GM12872 (cell line): Measurements from ENCODE around the gene LSR.

Experiments
- CTCF ChIP-seq: IDR thresholded peaks from 3 replicates; pipeline ENCODE4 v1.5.1; 2011; ENCODE audit warnings: low read depth, mild to moderate bottlenecking, low read length, moderate library complexity; ENCODE audit not compliant: insufficient read depth

The LSR gene

GRCh38 chr19:35298561-35298972 is 49.8 kb downstream of the LSR start:
- no peak for TF ChIP-seq CTCF

DNA sequence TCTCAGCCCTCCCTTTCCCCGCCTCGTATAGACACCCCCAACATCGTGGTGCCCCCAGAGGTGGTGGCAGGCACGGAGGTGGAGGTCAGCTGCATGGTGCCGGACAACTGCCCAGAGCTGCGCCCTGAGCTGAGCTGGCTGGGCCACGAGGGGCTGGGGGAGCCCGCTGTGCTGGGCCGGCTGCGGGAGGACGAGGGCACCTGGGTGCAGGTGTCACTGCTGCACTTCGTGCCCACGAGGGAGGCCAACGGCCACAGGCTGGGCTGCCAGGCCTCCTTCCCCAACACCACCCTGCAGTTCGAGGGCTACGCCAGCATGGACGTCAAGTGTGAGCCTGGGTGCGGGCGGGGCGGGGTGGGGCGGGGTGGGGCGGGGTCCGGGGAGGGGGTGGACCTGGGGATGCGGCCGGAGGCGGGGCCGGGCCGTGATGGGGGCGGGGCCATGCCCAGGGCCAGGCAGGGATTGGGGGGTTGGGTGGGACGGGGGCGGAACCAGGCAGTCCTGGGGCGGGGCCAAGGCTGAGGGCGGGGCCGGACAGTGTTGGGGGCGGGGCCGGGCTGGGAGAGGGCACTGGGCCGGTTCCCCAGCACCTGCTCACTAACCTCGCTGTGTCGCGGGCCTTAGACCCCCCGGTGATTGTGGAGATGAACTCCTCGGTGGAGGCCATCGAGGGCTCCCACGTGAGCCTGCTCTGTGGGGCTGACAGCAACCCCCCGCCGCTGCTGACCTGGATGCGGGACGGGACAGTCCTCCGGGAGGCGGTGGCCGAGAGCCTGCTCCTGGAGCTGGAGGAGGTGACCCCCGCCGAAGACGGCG is 50.9 kb downstream of the LSR start:
- no peak for TF ChIP-seq CTCF

DNA sequence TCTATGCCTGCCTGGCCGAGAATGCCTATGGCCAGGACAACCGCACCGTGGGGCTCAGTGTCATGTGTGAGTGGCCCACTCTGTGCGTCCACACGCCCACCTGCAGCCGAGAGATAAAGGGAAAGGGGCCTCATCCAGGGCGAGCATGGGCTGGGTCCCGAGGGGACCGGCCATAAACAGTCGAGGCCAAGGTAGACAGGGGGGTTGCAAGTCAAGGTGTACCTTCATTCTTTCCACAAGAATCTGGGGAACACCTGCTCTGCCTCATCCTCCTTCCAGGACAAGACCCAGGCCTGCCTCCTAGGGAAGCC is 51.5 kb downstream of the LSR start:
- no peak for TF ChIP-seq CTCF

DNA sequence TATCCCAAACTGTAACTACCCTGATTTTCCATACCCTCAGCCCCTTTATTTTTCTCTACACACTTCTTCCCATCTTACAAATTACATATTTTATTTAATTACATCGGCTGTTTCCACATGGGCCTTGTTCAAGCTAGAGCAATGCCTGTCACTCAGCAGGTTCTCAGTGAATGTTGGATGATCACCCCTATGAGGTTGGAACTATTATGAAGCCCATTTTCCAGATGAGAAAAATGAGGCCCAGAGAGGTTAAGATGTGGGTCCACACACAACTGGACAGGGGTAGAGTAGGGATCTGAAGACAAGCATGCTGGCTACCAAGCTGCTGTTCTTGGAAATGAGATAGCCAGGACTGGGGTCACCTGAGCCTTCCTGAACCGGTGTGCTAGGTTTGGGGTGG is 53.2 kb downstream of the LSR start:
- TF ChIP-seq CTCF = no peak

GRCh38 chr19:35302446-35302845 is 53.6 kb downstream of the LSR start:
- no peak for TF ChIP-seq CTCF

DNA sequence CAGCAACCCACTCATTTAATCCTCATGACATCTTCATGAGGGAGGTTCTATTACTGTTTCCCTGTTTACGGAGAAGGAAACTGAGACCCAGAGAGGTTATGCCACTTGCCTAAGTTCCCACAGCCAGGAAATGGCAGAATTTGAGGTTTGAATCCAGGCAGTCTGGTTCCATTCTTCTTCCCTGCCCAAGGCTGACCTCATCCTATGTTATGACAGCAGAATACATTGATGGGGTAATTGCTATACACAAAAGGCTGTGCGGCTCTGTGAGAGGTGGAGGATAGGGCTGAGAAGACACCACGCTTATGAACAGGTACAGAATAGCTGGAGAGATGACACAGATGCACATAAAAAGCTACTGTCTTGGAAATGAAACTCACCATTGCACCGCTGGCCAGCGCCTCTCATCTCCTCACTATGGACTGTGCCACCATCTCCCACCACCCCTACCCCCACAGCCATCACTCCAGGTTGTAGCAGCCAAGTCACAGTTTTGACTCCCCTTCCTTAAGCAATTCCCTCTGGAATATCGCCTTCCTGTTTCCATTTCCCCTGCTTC is 54.6 kb downstream of the LSR start:
- TF ChIP-seq CTCF = no peak

- no peak for TF ChIP-seq CTCF
These were observed 55.2 kb downstream of the LSR start for GRCh38 chr19:35304036-35304435.
